Measurements from ENCODE around the gene ZNF487. TPM values are rescaled to one million over a fixed set of nuclear protein-coding genes. Genes with fewer than 3 reads are reported as not detected.

ZNF487 gene
- total and polyA plus RNA-seq, 2 experiments from 2014 or later = 2.9 to 4.6 TPM

GRCh38 chr10:43399320-43400310, 37.3 kb upstream of the ZNF487 start:
- no peaks in the 10 kb centered on the region; the same call in 2 of the 3 replicates for H3K9me3 Mint-ChIP-seq
- ATAC-seq (no peak), DNase-seq (ENCODE audit: low spot score) (no peak)
- Histone ChIP-seq H4K20me1 (replicated peaks; ENCODE audit: insufficient read depth) (peaks cover 60% of the 10 kb centered on the region), H3K4me1 (ENCODE audit: insufficient read depth) (peaks cover 59% of the 10 kb centered on the region), H3K4me2 (peak overlapping the region; percentile 79; the same call in 1 of the 2 replicates), H3F3A (replicated peaks; ENCODE audit: low read depth) (peaks cover 24% of the 10 kb centered on the region), H3K79me2 (replicated peaks; ENCODE audit: insufficient read depth) (peaks cover 93% of the 10 kb centered on the region), H3K36me3 (ENCODE audit: insufficient read depth) (peaks cover 11% of the 10 kb centered on the region; the same call in 1 of the 2 replicates), H3K4me3 (no peak overlapping the region), H3K27ac (ENCODE audit: low read depth) (peak overlapping the region; percentile 95), H3K27me3 (ENCODE audit: insufficient read depth) (no peaks in the 10 kb centered on the region), H2AFZ (no peak overlapping the region), H3K9me2 (ENCODE audit: insufficient read depth) (no peaks in the 10 kb centered on the region)
- H3K4me3 Mint-ChIP-seq = peak overlapping the region; percentile 3; the same call in 1 of the 3 replicates
- TF ChIP-seq ETS1 (IDR thresholded peaks at IDR 0.05) = no peak
- H3K27me3 Mint-ChIP-seq (ENCODE audit: insufficient read depth, low read depth, poor library complexity) = peaks cover 29% of the 10 kb centered on the region
- H3K27ac Mint-ChIP-seq = peak overlapping the region; percentile 49
- H3K36me3 Mint-ChIP-seq (ENCODE audit: low read depth) = peaks cover 57% of the 10 kb centered on the region
- peaks cover 64% of the 10 kb centered on the region for H3K4me1 Mint-ChIP-seq

- Mint-ChIP-seq H3K27ac (peak overlapping the region; percentile 93), H3K9me3 (no peaks in the 10 kb centered on the region), H3K27me3 (ENCODE audit: insufficient read depth, low read depth, poor library complexity) (peaks cover 19% of the 10 kb centered on the region), H3K4me1 (peaks cover 60% of the 10 kb centered on the region), H3K36me3 (ENCODE audit: low read depth) (peaks cover 45% of the 10 kb centered on the region), H3K4me3 (peak overlapping the region; percentile 64)
- peak; percentile 93 for DNase-seq (ENCODE audit: low spot score)
- Histone ChIP-seq H4K20me1 (replicated peaks; ENCODE audit: insufficient read depth) (peaks cover 69% of the 10 kb centered on the region), H3K36me3 (ENCODE audit: insufficient read depth) (0 out of 2 replicates have a peak, but pooled peaks cover 8% of the 10 kb centered on the region), H3K4me2 (peak overlapping the region; percentile 83), H3K9me2 (ENCODE audit: insufficient read depth) (no peaks in the 10 kb centered on the region), H3K27ac (ENCODE audit: low read depth) (peak overlapping the region; percentile 82), H3K79me2 (replicated peaks; ENCODE audit: insufficient read depth) (peaks cover 94% of the 10 kb centered on the region), H3K27me3 (ENCODE audit: insufficient read depth) (no peaks in the 10 kb centered on the region), H3F3A (replicated peaks; ENCODE audit: low read depth) (peaks cover 18% of the 10 kb centered on the region), H3K4me1 (ENCODE audit: insufficient read depth) (peaks cover 63% of the 10 kb centered on the region), H2AFZ (no peak overlapping the region), H3K4me3 (peak overlapping the region; percentile 30)
- peak; percentile 78 for ATAC-seq
- TF ChIP-seq CTCF (conservative IDR thresholded peaks at IDR 0.05; ENCODE audit: low read depth in 2 of 2) = no peak
- TF ChIP-seq CREB1 (CRISPR knock-in tag; IDR thresholded peaks at IDR 0.05; ENCODE audit: low read depth) = no peak
- TF ChIP-seq JUNB (IDR thresholded peaks at IDR 0.05; ENCODE audit: unreplicated experiment) = no peak
- TF ChIP-seq ZNF331 (CRISPR knock-in tag; IDR thresholded peaks at IDR 0.05; ENCODE audit: low read depth) = no peak
- no peak for TF ChIP-seq STAT1 (IDR thresholded peaks at IDR 0.05; ENCODE audit: unreplicated experiment)
- no peak for TF ChIP-seq NANOG (IDR thresholded peaks at IDR 0.05; ENCODE audit: borderline replicate concordance)
- TF ChIP-seq EZH2 (IDR thresholded peaks at IDR 0.05; ENCODE audit: low read depth, unreplicated experiment) = no peak
- TF ChIP-seq ZNF462 (CRISPR knock-in tag; IDR thresholded peaks at IDR 0.05) = no peak
These were observed 35.3 kb upstream of the ZNF487 start for GRCh38 chr10:43401627-43402026.

All from GM23338 (cell line).